ENCODE measurements around the gene CLRN3.

CLRN3 gene

GRCh38 chr10:127882391-127882790 is 10.3 kb downstream of the CLRN3 start:
- no peak for DNase-seq
- in situ Hi-C loops (cut with MboI; ENCODE audit: low pct_unique_long_range_greater_than_20kb, low sequenced_read_pairs) = no loop called here

DNA sequence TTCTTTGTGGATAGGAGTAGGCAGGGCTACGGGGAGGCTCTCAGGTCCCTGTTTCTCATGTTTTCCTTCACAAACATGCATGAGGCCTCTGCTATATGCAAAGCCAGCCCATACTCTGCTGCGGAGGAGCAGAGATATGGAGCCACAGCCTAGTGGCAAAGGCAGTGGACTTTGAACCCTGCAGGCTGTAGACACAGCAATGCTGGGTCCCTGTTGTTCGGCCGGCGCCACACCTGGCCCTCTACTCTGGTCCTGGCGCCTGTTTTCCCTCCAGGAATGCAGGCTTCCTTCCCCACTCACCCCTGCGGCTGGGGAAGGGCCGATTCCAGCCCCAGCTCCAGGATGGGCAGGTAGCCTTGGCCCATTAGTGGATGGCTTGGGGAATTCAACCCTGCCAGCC is 11.5 kb downstream of the CLRN3 start:
- no peak for DNase-seq
- in situ Hi-C loops (cut with MboI; ENCODE audit: low pct_unique_long_range_greater_than_20kb, low sequenced_read_pairs) = no loop called here

- DNase-seq = peak; percentile 15
- in situ Hi-C loops (cut with MboI; ENCODE audit: low pct_unique_long_range_greater_than_20kb, low sequenced_read_pairs) = no loop called here
Observed at GRCh38 chr10:127880557-127880956, 12.2 kb downstream of the CLRN3 start.

DNA sequence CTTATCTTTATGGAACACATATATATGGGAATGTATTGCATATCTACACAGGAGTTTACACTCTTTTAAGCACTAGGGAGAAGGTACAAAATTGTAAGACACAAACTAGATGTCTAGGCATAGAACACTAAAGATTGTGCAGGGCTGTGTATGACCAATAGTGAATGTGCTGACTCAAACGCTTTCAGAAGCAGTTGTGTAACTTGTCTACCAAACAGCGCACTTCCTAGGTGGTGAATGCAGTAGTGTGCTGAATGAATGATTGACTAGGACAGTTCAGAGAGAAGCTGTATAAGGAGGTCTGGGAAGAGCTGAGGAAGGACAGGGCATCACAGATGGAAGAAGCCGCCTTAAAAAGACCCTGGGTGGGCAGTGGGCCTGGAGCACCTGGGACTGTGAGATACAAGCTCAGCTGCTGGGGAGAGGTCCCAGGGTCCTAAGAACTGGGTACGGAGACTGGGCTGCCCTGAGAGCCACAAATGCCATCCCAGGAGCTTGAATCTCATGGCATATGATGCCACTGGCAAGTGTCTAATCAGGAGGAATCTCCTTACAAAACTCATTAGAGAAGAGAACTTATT is 14.2 kb downstream of the CLRN3 start:
- in situ Hi-C loops (cut with MboI; ENCODE audit: low pct_unique_long_range_greater_than_20kb, low sequenced_read_pairs) = no loop called here
- DNase-seq = no peak

GRCh38 chr10:127877699-127878098 is 15.0 kb downstream of the CLRN3 start:
- DNase-seq = no peak
- in situ Hi-C loops (cut with MboI; ENCODE audit: low pct_unique_long_range_greater_than_20kb, low sequenced_read_pairs) = no loop called here

DNA sequence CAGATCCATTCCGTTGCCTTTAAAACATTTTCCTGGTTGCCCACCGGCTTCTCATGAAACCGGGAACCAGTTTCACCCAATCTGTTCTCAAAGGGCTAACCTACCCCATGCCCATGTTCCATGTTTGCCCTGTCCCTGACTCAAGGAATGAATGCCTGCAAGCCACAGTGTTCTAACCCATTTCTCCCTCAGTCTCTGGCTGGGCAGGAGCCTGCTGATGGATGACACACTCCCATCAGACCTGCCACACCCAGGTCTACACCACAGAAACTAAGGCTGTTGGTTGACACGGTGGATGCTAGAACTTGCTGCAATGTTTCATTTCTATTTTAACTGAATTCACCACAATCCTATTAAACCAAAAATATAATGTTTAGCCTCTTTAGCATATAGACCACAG is 15.6 kb downstream of the CLRN3 start:
- DNase-seq = no peak
- in situ Hi-C loops (cut with MboI; ENCODE audit: low pct_unique_long_range_greater_than_20kb, low sequenced_read_pairs) = no loop called here

DNA sequence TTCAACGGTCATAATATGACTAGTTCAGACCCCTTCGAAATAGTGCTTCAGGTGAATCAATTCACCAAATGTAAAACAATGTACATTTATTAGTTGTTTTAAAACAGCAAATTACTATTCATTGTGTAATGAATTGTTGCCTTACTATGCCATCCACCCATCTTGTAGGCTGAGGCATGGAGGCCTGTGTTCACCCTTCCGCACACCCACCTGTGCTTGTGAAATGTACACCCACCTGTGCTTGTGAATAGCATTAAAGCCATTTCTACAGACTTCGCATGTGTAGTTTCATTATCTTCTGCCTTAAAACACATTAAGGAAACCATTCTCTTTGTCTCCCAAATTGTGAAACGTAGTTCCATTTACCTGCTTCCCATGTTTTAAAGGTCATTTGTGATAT is 16.8 kb downstream of the CLRN3 start:
- in situ Hi-C loops (cut with MboI; ENCODE audit: low pct_unique_long_range_greater_than_20kb, low sequenced_read_pairs) = no loop called here
- no peak for DNase-seq

DNA sequence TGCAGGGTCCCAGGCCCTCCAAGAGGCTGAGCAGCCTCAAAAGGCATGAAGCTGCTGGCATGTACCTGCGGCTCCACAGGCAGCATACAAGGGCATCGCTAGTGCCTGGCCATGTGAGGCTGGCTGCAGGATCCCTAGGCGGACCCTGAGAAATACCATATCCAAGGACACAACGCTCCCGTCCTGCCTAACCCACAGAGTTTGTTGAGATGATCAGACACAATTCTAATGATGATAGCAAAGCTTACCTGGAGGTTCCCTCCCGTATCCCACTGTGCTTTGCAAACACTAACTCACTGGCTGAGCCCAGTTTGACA is 17.3 kb downstream of the CLRN3 start:
- no peak for DNase-seq
- in situ Hi-C loops (cut with MboI; ENCODE audit: low pct_unique_long_range_greater_than_20kb, low sequenced_read_pairs) = no loop called here

GRCh38 chr10:127874671-127875448 is 17.9 kb downstream of the CLRN3 start:
- in situ Hi-C loops (cut with MboI; ENCODE audit: low pct_unique_long_range_greater_than_20kb, low sequenced_read_pairs) = no loop called here
- no peak for DNase-seq

GRCh38 chr10:127873901-127874470 is 18.8 kb downstream of the CLRN3 start:
- in situ Hi-C loops (cut with MboI; ENCODE audit: low pct_unique_long_range_greater_than_20kb, low sequenced_read_pairs) = no loop called here
- DNase-seq = no peak

GRCh38 chr10:127872871-127873600 is 19.7 kb downstream of the CLRN3 start:
- in situ Hi-C loops (cut with MboI; ENCODE audit: low pct_unique_long_range_greater_than_20kb, low sequenced_read_pairs) = no loop called here
- DNase-seq = no peak

DNA sequence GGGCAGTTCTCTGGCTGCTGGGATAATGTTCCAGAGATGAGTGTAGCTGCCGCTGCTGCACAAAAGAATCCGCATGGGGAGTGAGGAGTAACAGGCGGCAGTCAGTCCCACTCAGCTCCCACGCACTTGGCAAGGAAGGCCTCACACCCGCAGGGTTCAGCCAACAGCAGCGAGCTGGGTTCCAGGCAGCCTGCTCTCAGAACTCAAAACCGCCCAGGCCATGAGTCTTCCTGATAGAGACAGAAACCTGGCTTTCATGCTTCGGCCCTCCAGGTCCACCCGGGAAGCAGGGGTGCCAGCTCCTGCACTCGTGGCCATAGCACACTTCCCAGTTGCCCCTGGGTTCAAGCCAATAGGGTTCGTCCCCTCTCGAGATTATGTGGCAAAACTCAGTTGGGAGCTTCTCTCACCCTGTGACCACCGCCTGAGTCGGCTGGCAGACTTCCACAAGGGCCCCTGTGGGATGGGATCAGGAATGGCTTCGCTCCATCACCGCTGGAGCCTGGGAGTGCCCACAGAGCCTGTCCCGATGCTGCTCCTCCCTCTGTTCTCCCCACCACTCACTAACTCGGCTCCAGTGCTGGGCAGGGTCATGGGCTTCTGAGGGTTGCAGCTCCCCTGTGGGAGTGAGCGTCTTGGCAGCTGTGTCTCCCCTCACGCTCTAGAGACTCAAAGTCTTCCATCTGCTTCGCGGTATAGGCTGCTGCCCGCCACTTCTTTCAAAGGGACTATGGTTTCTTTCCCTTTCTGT is 20.6 kb downstream of the CLRN3 start:
- DNase-seq = no peak
- in situ Hi-C loops (cut with MboI; ENCODE audit: low pct_unique_long_range_greater_than_20kb, low sequenced_read_pairs) = no loop called here

- no peak for DNase-seq
- in situ Hi-C loops (cut with MboI; ENCODE audit: low pct_unique_long_range_greater_than_20kb, low sequenced_read_pairs) = no loop called here
Observed at GRCh38 chr10:127871631-127872010, 21.1 kb downstream of the CLRN3 start.

GRCh38 chr10:127869329-127869728 is 23.4 kb downstream of the CLRN3 start:
- no peak for DNase-seq
- in situ Hi-C loops (cut with MboI; ENCODE audit: low pct_unique_long_range_greater_than_20kb, low sequenced_read_pairs) = no loop called here

DNA sequence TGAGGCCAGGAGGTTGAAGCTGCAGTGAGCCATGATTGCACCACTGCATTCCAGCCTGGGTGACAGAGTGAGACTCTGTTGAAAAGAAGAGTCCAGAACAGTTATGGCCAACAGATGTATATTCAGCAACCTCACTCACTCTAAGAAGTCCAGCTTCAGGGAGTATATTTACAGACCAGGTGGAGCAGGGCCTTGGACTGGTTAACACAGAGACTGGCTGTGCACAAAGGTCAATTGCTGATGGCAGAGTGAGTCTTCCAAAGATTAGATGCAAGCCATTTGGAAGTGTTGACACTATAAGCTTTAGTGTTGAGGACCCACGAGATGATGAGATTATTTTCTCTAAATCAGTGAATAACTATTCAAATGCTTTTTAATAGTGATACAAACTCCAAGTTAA is 24.9 kb downstream of the CLRN3 start:
- in situ Hi-C loops (cut with MboI; ENCODE audit: low pct_unique_long_range_greater_than_20kb, low sequenced_read_pairs) = no loop called here
- DNase-seq = no peak

DNA sequence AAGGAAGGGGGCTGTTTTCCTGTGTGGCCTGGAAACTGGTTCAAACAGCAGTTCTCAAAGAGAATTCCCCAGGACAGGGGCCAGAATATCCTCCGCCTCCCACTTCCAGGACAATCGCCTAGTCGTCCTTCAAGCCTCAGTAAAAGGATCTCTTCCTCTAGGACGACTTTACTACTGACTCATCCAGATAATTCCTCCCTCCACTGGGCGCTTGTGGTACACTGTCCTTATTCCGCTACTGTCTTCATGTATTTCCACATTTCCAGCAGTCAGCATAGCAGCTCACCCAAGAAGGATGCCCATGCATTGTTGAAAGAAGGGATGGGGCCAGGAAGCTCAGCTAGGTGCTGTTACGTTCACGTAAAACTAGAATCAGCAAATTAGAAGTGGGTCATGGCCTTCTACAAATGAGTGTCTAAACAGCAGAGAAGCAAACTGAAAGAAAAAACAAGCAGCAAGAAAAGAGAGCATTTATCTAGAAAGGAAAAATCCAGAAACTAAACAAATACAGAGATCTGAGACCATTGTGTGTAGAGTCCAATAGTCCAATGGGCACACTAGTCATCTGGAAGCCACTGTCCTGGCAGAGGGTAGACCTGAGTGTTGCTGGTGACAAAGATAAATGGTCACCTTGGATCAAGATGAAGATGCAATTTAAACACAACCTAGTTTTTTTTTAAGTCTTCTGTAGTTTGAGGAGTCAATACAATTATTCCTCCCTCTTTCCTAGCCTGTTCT is 26.3 kb downstream of the CLRN3 start:
- in situ Hi-C loops (cut with MboI; ENCODE audit: low pct_unique_long_range_greater_than_20kb, low sequenced_read_pairs) = no loop called here

DNA sequence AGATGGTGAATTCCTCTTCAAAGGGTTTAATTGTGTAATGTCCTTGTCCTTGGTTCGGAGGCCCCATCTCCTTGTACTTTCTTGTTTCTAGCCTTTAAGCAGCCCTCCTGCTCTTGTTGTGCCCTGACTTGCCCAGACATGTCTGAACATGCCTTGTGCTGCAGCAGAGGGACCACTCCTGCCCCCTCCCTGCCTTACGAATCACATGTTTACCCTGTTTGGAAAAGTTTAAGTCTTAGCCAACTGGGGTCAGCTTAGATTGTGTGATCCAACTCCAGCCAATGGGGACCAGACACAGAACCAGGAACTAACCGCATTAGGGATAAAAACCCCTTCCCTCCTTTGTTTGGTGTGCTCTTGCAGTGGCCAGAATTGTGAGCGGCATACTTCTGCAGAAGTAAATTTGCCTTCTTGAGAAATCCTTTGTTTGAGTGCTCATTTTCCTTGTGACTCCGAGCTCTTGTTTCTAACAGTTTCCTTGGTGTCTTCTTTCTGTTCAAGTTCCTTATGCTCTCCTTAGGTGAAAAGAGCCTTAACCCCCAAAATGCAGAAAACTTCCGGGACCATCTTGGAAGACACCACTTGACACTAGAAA is 29.4 kb downstream of the CLRN3 start:
- peak; percentile 45 for DNase-seq
- in situ Hi-C loops (cut with MboI; ENCODE audit: low pct_unique_long_range_greater_than_20kb, low sequenced_read_pairs) = no loop called here

More for the DNA sequence above, 26.3 kb downstream of the CLRN3 start:
- no peak for DNase-seq

- no peak for DNase-seq
- in situ Hi-C loops (cut with MboI; ENCODE audit: low pct_unique_long_range_greater_than_20kb, low sequenced_read_pairs) = no loop called here
Observed at GRCh38 chr10:127860592-127860991, 32.1 kb downstream of the CLRN3 start.

GRCh38 chr10:127855976-127856375 is 36.8 kb downstream of the CLRN3 start:
- DNase-seq = no peak
- in situ Hi-C loops (cut with MboI; ENCODE audit: low pct_unique_long_range_greater_than_20kb, low sequenced_read_pairs) = no loop called here
